NOMO-1 (cell line): Measurements from ENCODE around the gene AHCYL2.
"Not testable (repeated sequence)": the region's sequence is repeated elsewhere in the genome, so short reads cannot be mapped to it uniquely, and the experiment has no call there.

Experiments
- DNase-seq, 2 experiments: peaks; one replicate each; lab custom pipeline; 2025; ENCODE audit not compliant: unreplicated experiment in 2 of 2; lab: John Stamatoyannopoulos, UW

AHCYL2 gene

DNA sequence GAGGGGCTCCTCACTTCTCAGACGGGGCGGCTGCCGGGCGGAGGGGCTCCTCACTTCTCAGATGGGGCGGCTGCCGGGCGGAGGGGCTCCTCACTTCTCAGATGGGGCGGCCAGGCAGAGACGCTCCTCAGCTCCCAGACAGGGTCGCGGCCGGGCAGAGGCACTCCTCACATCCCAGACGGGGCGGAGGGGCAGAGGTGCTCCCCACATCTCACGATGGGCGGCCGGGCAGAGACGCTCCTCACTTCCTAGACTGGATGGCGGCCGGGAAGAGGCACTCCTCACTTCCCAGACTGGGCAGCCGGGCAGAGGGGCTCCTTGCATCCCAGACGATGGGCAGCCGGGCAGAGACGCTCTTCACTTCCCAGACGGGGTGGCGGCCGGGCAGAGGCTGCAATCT is 251.6 kb downstream of the AHCYL2 start:
- not testable (repeated sequence) for DNase-seq
